Loucy (cell line): Measurements from ENCODE around the gene SLC7A8.

ENCODE experiments used
- H2AFZ ChIP-seq: fragments of 200-600 bp; sonication (generic); 2 replicates; pipeline ENCODE4 v1.6.0; 2016; ENCODE audit warnings: antibody characterized with exemption, mild to moderate bottlenecking, low read length, moderate library complexity
- H3F3A ChIP-seq: fragments of 200-600 bp; 2 replicates; pipeline ENCODE4 v1.6.0; 2016; ENCODE audit warnings: antibody characterized with exemption, low read depth, mild to moderate bottlenecking
- H3K27me3 ChIP-seq: fragments of 200-600 bp; sonication (generic); 2 replicates; pipeline ENCODE4 v1.6.1; 2014; ENCODE audit warnings: low read length, mild to moderate bottlenecking; ENCODE audit not compliant: insufficient read depth, poor library complexity, severe bottlenecking
- H3K36me3 ChIP-seq: fragments of 200-600 bp; sonication (generic); 2 replicates; pipeline ENCODE4 v1.6.1; 2016; ENCODE audit warnings: low read length; ENCODE audit not compliant: insufficient read depth
- H3K4me1 ChIP-seq: fragments of 200-600 bp; sonication (generic); 2 replicates; pipeline ENCODE4 v1.5.1; 2014; ENCODE audit warnings: low read length, mild to moderate bottlenecking; ENCODE audit not compliant: insufficient read depth, poor library complexity, severe bottlenecking
- H3K4me2 ChIP-seq: fragments of 200-600 bp; sonication (generic); 2 replicates; pipeline ENCODE4 v1.6.0; 2014; ENCODE audit warnings: antibody characterized with exemption, low read length, low read depth, mild to moderate bottlenecking; ENCODE audit not compliant: poor library complexity, severe bottlenecking
- H3K4me3 ChIP-seq: fragments of 200-600 bp; sonication (generic); 2 replicates; pipeline ENCODE4 v1.5.1; 2014; ENCODE audit warnings: low read length, mild to moderate bottlenecking, mixed read lengths; ENCODE audit not compliant: poor library complexity, severe bottlenecking
- H3K79me2 ChIP-seq: fragments of 200-600 bp; sonication (generic); 2 replicates; pipeline ENCODE4 v1.6.1; 2014; ENCODE audit warnings: low read length; ENCODE audit not compliant: insufficient read depth
- H3K9ac ChIP-seq: fragments of 200-600 bp; sonication (generic); 2 replicates; pipeline ENCODE4 v1.6.0; 2014; ENCODE audit warnings: mild to moderate bottlenecking, low read depth, low read length, moderate library complexity; ENCODE audit not compliant: poor library complexity, severe bottlenecking
- H3K9me2 ChIP-seq: fragments of 200-600 bp; sonication (generic); replicated peaks from 2 replicates; pipeline ENCODE4 v1.6.1; 2016; ENCODE audit warnings: low read depth, low read length, mixed read lengths
- H3K9me3 ChIP-seq: fragments of 200-600 bp; sonication (generic); 2 replicates; pipeline ENCODE4 v1.6.1; 2014; ENCODE audit warnings: mild to moderate bottlenecking, antibody characterized with exemption, low read length, low read depth; ENCODE audit not compliant: insufficient read depth
- H4K20me1 ChIP-seq: fragments of 200-600 bp; sonication (generic); 2 replicates; pipeline ENCODE4 v1.6.0; 2014; ENCODE audit warnings: antibody characterized with exemption, low read length, mild to moderate bottlenecking; ENCODE audit not compliant: insufficient read depth, poor library complexity, severe bottlenecking
- CTCF ChIP-seq: fragments of 200-600 bp; sonication (generic); conservative IDR thresholded peaks from 2 replicates; pipeline ENCODE4 v1.5.1; 2014; ENCODE audit warnings: mild to moderate bottlenecking, antibody characterized with exemption, low read length
- EZH2phosphoT487 ChIP-seq: fragments of 200-600 bp; IDR thresholded peaks from 2 replicates; pipeline ENCODE4 v1.6.1; 2018; ENCODE audit warnings: antibody characterized with exemption, mild to moderate bottlenecking, moderate library complexity, borderline replicate concordance

The SLC7A8 gene

DNA sequence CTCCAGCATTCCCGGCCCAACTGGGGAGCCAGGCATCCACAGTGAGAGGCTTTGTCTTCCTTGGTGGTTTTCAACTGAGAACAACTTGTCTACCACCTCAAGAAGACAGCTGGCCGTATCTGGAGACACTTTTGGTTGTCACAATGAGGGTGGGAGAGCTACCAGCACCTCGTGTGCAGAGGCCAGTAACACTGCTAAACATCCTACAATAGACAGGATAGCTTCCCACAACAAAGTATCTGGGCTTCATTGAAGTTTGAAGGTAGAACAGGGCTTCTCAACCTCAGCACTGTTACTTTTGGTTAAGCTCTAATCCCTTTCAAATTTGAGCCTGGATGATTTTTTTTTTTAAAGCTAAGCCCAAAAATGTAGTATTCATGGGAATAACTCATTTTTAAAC lies 10.9 kb downstream of the SLC7A8 start:
- H3K36me3 ChIP-seq: no peaks in the 10 kb centered on the region
- no peak overlapping the region for H3K9ac ChIP-seq
- no peak overlapping the region for H3K4me2 ChIP-seq
- H3K27me3 ChIP-seq: no peaks in the 10 kb centered on the region
- H3K9me3 ChIP-seq: no peaks in the 10 kb centered on the region
- no peaks in the 10 kb centered on the region for H4K20me1 ChIP-seq
- H3K4me3 ChIP-seq: no peak overlapping the region
- no peaks in the 10 kb centered on the region for H3F3A ChIP-seq
- no peaks in the 10 kb centered on the region for H3K9me2 ChIP-seq
- peaks cover 9% of the 10 kb centered on the region for H3K4me1 ChIP-seq
- H3K79me2 ChIP-seq: no peaks in the 10 kb centered on the region
- TF ChIP-seq CTCF (no peak), EZH2phosphoT487 (no peak)
- no peak overlapping the region for H2AFZ ChIP-seq

DNA sequence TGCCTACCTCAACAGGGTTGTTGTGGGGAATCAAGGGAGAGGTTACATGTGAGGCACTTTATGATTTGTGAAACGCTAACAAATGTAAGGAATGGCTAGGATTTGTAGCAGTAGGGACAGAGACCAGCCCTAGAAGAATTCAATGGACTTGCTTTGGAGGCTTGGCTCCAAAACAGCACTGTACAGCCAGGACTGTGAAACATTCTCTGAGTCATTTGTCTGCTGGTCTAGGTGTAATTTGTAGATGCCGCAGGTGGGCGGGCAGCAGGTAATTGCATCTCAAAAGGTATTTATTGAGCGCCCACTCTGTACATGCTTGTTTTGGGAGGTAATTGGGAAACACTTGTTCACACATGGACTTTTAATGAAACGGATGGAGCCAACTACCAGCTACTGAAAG lies 11.4 kb downstream of the SLC7A8 start:
- Histone ChIP-seq H3K9me3 (no peaks in the 10 kb centered on the region), H3K36me3 (no peaks in the 10 kb centered on the region), H3K4me2 (no peak overlapping the region)

GRCh38 chr14:23171222-23171975 lies 12.1 kb downstream of the SLC7A8 start:
- Histone ChIP-seq H3K79me2 (no peaks in the 10 kb centered on the region), H3K9me2 (no peaks in the 10 kb centered on the region), H3K27me3 (no peaks in the 10 kb centered on the region), H3K9me3 (no peaks in the 10 kb centered on the region), H3K4me1 (no peaks in the 10 kb centered on the region), H4K20me1 (no peaks in the 10 kb centered on the region), H3K9ac (no peak overlapping the region), H2AFZ (no peak overlapping the region), H3K36me3 (no peaks in the 10 kb centered on the region), H3K4me3 (no peak overlapping the region), H3F3A (no peaks in the 10 kb centered on the region), H3K4me2 (no peak overlapping the region)
- TF ChIP-seq EZH2phosphoT487: no peak
- TF ChIP-seq CTCF: no peak

More for the DNA sequence above, 11.4 kb downstream of the SLC7A8 start:
- Histone ChIP-seq H3K9ac (no peak overlapping the region), H3K79me2 (no peaks in the 10 kb centered on the region), H3F3A (no peaks in the 10 kb centered on the region), H3K4me3 (no peak overlapping the region), H2AFZ (no peak overlapping the region), H4K20me1 (no peaks in the 10 kb centered on the region), H3K4me1 (peaks cover 4% of the 10 kb centered on the region), H3K9me2 (no peaks in the 10 kb centered on the region), H3K27me3 (no peaks in the 10 kb centered on the region)
- TF ChIP-seq CTCF: no peak
- no peak for TF ChIP-seq EZH2phosphoT487
